ENCODE measurements around the gene SYNM. TPM values are rescaled to one million over a fixed set of nuclear protein-coding genes. Genes with fewer than 3 reads are reported as not detected.

SYNM gene
- total and polyA plus RNA-seq, 2 of the 8 experiments (the other 6 are each of a cell fraction or from before 2014, with no cell fraction given), result 0.89 to 2.0 TPM

- TF ChIP-seq, protein P1, sequence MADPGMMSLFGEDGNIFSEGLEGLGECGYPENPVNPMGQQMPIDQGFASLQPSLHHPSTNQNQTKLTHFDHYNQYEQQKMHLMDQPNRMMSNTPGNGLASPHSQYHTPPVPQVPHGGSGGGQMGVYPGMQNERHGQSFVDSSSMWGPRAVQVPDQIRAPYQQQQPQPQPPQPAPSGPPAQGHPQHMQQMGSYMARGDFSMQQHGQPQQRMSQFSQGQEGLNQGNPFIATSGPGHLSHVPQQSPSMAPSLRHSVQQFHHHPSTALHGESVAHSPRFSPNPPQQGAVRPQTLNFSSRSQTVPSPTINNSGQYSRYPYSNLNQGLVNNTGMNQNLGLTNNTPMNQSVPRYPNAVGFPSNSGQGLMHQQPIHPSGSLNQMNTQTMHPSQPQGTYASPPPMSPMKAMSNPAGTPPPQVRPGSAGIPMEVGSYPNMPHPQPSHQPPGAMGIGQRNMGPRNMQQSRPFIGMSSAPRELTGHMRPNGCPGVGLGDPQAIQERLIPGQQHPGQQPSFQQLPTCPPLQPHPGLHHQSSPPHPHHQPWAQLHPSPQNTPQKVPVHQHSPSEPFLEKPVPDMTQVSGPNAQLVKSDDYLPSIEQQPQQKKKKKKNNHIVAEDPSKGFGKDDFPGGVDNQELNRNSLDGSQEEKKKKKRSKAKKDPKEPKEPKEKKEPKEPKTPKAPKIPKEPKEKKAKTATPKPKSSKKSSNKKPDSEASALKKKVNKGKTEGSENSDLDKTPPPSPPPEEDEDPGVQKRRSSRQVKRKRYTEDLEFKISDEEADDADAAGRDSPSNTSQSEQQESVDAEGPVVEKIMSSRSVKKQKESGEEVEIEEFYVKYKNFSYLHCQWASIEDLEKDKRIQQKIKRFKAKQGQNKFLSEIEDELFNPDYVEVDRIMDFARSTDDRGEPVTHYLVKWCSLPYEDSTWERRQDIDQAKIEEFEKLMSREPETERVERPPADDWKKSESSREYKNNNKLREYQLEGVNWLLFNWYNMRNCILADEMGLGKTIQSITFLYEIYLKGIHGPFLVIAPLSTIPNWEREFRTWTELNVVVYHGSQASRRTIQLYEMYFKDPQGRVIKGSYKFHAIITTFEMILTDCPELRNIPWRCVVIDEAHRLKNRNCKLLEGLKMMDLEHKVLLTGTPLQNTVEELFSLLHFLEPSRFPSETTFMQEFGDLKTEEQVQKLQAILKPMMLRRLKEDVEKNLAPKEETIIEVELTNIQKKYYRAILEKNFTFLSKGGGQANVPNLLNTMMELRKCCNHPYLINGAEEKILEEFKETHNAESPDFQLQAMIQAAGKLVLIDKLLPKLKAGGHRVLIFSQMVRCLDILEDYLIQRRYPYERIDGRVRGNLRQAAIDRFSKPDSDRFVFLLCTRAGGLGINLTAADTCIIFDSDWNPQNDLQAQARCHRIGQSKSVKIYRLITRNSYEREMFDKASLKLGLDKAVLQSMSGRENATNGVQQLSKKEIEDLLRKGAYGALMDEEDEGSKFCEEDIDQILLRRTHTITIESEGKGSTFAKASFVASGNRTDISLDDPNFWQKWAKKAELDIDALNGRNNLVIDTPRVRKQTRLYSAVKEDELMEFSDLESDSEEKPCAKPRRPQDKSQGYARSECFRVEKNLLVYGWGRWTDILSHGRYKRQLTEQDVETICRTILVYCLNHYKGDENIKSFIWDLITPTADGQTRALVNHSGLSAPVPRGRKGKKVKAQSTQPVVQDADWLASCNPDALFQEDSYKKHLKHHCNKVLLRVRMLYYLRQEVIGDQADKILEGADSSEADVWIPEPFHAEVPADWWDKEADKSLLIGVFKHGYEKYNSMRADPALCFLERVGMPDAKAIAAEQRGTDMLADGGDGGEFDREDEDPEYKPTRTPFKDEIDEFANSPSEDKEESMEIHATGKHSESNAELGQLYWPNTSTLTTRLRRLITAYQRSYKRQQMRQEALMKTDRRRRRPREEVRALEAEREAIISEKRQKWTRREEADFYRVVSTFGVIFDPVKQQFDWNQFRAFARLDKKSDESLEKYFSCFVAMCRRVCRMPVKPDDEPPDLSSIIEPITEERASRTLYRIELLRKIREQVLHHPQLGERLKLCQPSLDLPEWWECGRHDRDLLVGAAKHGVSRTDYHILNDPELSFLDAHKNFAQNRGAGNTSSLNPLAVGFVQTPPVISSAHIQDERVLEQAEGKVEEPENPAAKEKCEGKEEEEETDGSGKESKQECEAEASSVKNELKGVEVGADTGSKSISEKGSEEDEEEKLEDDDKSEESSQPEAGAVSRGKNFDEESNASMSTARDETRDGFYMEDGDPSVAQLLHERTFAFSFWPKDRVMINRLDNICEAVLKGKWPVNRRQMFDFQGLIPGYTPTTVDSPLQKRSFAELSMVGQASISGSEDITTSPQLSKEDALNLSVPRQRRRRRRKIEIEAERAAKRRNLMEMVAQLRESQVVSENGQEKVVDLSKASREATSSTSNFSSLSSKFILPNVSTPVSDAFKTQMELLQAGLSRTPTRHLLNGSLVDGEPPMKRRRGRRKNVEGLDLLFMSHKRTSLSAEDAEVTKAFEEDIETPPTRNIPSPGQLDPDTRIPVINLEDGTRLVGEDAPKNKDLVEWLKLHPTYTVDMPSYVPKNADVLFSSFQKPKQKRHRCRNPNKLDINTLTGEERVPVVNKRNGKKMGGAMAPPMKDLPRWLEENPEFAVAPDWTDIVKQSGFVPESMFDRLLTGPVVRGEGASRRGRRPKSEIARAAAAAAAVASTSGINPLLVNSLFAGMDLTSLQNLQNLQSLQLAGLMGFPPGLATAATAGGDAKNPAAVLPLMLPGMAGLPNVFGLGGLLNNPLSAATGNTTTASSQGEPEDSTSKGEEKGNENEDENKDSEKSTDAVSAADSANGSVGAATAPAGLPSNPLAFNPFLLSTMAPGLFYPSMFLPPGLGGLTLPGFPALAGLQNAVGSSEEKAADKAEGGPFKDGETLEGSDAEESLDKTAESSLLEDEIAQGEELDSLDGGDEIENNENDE (IDR thresholded peaks at IDR 0.05; ENCODE audit: insufficient replicate concordance, low read length), result no peak
- TF ChIP-seq CREB1 (IDR thresholded peaks at IDR 0.05), result no peak
- no peak for TF ChIP-seq E2F6 (IDR thresholded peaks at IDR 0.05)
- no peak for TF ChIP-seq JUN (IDR thresholded peaks at IDR 0.05; ENCODE audit: low read depth, low read length)
- TF ChIP-seq CEBPB (IDR thresholded peaks at IDR 0.05; ENCODE audit: low read depth, low read length), result no peak
- TF ChIP-seq KDM4A (IDR thresholded peaks at IDR 0.05; ENCODE audit: low read depth, low read length, severe bottlenecking), result no peak
These were observed 35.7 kb downstream of the SYNM start (continued) for GRCh38 chr15:99140590-99140989.
